GM19025 (cell line): ENCODE results near the gene COX10.
"Not testable (repeated sequence)": the region's sequence is repeated elsewhere in the genome, so short reads cannot be mapped to it uniquely, and the experiment has no call there.

Experiments
- ATAC-seq: cut with Tn5 transposase; IDR thresholded peaks from one replicate; pipeline ENCODE4 v1.9.1; 2021; ENCODE audit warnings: mild to moderate bottlenecking, low read depth, moderate library complexity; ENCODE audit not compliant: unreplicated experiment

Gene COX10

DNA sequence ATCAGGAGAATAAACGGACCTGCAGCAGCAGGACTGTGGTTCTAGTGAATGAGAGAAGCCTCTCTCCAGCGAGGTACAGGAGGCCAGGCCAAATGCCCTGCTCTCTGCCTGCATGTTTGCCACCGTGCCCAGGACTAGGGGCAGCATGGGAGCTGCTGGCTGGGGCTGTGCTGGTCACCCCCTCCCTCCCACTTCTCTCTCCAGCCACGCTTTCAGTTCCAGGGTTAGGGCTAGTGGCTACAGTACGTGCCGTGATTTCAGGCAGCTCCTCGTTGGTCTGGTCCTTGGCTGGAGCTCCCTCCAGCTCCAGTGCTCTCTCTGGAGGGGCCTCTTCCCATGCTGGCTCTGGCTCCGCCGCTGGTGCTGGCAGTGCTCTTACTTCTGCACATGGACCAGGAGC lies 166.7 kb downstream of the COX10 start:
- not testable (repeated sequence) for ATAC-seq

DNA sequence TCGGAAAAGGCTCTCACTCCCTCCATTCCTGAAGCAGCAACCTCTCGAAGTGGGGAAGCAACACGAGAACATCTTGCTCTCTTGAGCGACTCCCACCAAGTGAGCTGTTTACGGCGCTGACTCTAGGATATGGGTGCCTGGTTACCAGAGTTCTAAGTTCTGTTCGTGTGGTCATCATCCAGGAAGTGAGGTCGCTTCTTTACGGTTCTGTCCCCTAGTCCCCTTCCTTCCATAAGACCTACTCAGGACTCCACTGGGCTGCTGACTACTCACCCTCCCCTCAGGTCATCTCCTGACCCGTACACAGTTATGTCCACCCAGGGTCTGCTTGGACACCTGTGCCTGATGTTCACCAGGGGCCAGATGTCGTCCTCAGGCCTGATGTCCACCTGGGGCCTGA lies 167.5 kb downstream of the COX10 start, which contains the start of gene CDRT15:
Gene CDRT15 (minus strand): TSS at position 101 of the 400 bp plus-strand sequence. CDS start 29 bp downstream, at position 72.
- not testable (repeated sequence) for ATAC-seq

DNA sequence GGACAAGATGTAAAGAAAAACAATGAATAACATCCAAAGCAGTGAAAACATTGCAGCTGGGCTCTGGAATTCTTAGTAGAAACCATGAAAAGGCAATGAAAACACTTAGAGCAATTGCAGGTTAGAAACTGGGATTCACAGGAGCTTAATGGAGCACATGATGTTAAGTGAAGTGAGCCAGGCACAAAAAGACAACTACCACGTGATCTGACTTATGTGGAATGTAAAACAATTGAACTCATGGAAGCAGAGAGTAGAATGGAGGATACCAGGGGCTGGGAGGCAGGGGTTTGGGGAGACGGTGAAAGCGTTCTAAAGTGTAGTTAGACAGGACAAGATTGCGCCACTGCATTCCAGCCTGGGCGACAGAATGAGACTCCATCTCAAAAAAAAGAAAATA lies 170.0 kb downstream of the COX10 start:
- ATAC-seq, result not testable (repeated sequence)

DNA sequence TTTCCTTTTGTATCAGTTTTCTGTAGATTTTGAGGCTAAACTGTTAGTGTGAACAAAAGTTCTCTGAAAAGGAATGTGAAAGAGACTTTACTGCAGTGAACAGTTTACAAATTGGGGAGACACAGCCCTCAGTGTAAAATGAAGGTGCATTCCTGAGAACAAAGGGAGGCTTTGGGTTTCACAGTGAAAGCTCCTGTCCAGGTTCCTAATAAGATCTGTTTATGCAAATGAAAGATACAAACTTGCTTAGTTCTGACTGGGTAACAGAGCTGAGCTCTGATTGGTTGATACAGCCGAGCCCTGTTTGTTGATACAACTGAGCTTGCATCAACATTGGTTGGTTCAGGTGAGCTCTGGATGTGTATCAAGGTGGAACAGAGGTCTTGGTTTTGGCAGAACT lies 175.7 kb downstream of the COX10 start:
- no peak for ATAC-seq

DNA sequence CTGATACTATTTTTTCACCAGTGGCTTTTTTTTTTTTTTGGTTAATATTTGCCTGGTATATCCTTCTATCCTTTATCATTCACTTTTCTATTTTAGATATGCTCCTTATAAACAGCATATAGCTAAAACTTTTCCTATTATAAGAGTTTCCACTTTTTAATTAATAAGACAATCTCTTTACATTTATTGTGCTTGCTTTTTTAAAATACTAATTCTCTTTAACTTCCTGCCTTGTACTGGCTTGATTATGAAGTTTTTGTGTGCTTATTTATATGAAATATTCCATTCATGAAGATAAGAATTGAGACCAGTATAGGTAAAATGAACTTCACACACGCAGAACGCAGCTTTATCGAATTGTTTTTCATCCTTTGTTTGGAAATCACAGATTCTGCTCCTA lies 176.3 kb downstream of the COX10 start:
- ATAC-seq, result no peak
